HepG2 (cell line): ENCODE measurements around the gene EEFSEC. TPM values are rescaled to one million over a fixed set of nuclear protein-coding genes. Genes with fewer than 3 reads are reported as not detected.

Experiments used
- GABPB1 ChIP-seq: IDR thresholded peaks from 2 replicates; pipeline ENCODE4 v1.6.1; 2016; ENCODE audit warnings: mild to moderate bottlenecking, missing genetic modification reagents, moderate library complexity, missing compliant biosample characterization
- GTF3A ChIP-seq: sonication (generic); formaldehyde crosslinking; conservative IDR thresholded peaks from 2 replicates; pipeline ENCODE4 v1.4.0; 2020; ENCODE audit warnings: mild to moderate bottlenecking, missing genetic modification reagents
- NFIC ChIP-seq: IDR thresholded peaks from 2 replicates; pipeline ENCODE4 v1.6.1; 2012; ENCODE audit warnings: mild to moderate bottlenecking, low read length, inconsistent platforms
- PHF21A ChIP-seq: sonication (generic); formaldehyde crosslinking; IDR thresholded peaks from 2 replicates; pipeline ENCODE4 v1.5.0; 2020; ENCODE audit warnings: mild to moderate bottlenecking, missing genetic modification reagents
- RXRB ChIP-seq: IDR thresholded peaks from 2 replicates; pipeline ENCODE4 v1.6.1; 2016; ENCODE audit warnings: borderline replicate concordance, missing genetic modification reagents, missing compliant biosample characterization
- STAT5B ChIP-seq: sonication (generic); formaldehyde crosslinking; IDR thresholded peaks from 2 replicates; pipeline ENCODE4 v1.4.0; 2020; ENCODE audit warnings: missing genetic modification reagents
- ZHX1 ChIP-seq: sonication (generic); formaldehyde crosslinking; IDR thresholded peaks from 2 replicates; pipeline ENCODE4 v1.8.1; 2022; ENCODE audit warnings: low read depth, mild to moderate bottlenecking, missing genetic modification reagents
- ZKSCAN8 ChIP-seq: IDR thresholded peaks from 2 replicates; pipeline ENCODE4 v1.6.1; 2016; ENCODE audit warnings: borderline replicate concordance, missing genetic modification reagents, missing compliant biosample characterization
- ZNF317 ChIP-seq: sonication (generic); formaldehyde crosslinking; IDR thresholded peaks from 2 replicates; pipeline ENCODE4 v1.5.0; 2020; ENCODE audit warnings: mild to moderate bottlenecking, missing genetic modification reagents
- ZNF430 ChIP-seq: sonication (generic); formaldehyde crosslinking; IDR thresholded peaks from 2 replicates; pipeline ENCODE4 v1.9.0; 2021; ENCODE audit warnings: mild to moderate bottlenecking, missing genetic modification reagents
- polyA plus RNA-seq, 8 experiments: library from polyadenylated mRNA; depleted of rRNA in 3 of 8; stranded (reverse) in 7 of 8; unstranded in 1 of 8; fragments of >200 nt; fragmentation: Illumina TruSeq in 4 of 8; extraction: Trizol in 4 of 8; gene quantifications; 2 replicates each; pipeline versions ENCODE4 v1.2.1 to v1.2.3, GENCODE V29; 2011 to 2016; ENCODE audit warnings: low read depth in 4 of 8, missing spikeins in 1 of 8, mixed read lengths in 1 of 8; ENCODE audit not compliant: insufficient read depth in 1 of 8
- total RNA-seq, 5 experiments: library from RNA; depleted of rRNA; stranded (reverse); fragments of >200 nt; fragmentation: Illumina TruSeq; extraction: Trizol; gene quantifications; 2 replicates each; pipeline ENCODE4 v1.2.3, GENCODE V29; 2016; ENCODE audit warnings: low read depth in 1 of 5
- TF ChIP-seq, protein P1 (sequence below): sonication (generic); formaldehyde crosslinking; IDR thresholded peaks from 2 replicates; pipeline ENCODE4 v1.4.0; 2020; ENCODE audit warnings: missing genetic modification reagents, borderline replicate concordance
- TF ChIP-seq, protein P2 (sequence below): sonication (generic); formaldehyde crosslinking; IDR thresholded peaks from 2 replicates; pipeline ENCODE4 v1.5.1; 2020; ENCODE audit warnings: missing genetic modification reagents, mild to moderate bottlenecking, borderline replicate concordance
- TF ChIP-seq, protein P3 (sequence below): sonication (generic); formaldehyde crosslinking; IDR thresholded peaks from 2 replicates; pipeline ENCODE4 v1.9.0; 2021; ENCODE audit warnings: mild to moderate bottlenecking, missing genetic modification reagents
- TF ChIP-seq, protein P4 (sequence below): sonication (generic); formaldehyde crosslinking; IDR thresholded peaks from 2 replicates; pipeline ENCODE4 v1.5.0; 2020; ENCODE audit warnings: missing genetic modification reagents, mild to moderate bottlenecking, borderline replicate concordance

The EEFSEC gene
- total and polyA plus RNA-seq, 2 of the 13 experiments (the other 11 are each of a cell fraction or from before 2014, with no cell fraction given), result 6.4 to 24.2 TPM

GRCh38 chr3:128153156-128154041 lies at the start of gene EEFSEC (continued):
- TF ChIP-seq, protein P1, sequence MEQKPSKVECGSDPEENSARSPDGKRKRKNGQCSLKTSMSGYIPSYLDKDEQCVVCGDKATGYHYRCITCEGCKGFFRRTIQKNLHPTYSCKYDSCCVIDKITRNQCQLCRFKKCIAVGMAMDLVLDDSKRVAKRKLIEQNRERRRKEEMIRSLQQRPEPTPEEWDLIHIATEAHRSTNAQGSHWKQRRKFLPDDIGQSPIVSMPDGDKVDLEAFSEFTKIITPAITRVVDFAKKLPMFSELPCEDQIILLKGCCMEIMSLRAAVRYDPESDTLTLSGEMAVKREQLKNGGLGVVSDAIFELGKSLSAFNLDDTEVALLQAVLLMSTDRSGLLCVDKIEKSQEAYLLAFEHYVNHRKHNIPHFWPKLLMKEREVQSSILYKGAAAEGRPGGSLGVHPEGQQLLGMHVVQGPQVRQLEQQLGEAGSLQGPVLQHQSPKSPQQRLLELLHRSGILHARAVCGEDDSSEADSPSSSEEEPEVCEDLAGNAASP (CRISPR knock-in tag), result peak; percentile 62
- TF ChIP-seq, protein P2, sequence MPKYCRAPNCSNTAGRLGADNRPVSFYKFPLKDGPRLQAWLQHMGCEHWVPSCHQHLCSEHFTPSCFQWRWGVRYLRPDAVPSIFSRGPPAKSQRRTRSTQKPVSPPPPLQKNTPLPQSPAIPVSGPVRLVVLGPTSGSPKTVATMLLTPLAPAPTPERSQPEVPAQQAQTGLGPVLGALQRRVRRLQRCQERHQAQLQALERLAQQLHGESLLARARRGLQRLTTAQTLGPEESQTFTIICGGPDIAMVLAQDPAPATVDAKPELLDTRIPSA, result peak; percentile 95; the same call in 1 of the 2 replicates
- TF ChIP-seq STAT5B (CRISPR knock-in tag) (peak; percentile 88), GABPB1 (CRISPR knock-in tag) (peak; percentile 98), GTF3A (CRISPR knock-in tag) (peak; percentile 54; the same call in 1 of the 2 replicates), ZHX1 (peak; percentile 70; the same call in 1 of the 2 replicates), NFIC (no peak), ZNF430 (peak; percentile 90; the same call in 1 of the 2 replicates), PHF21A (peak; percentile 83), ZKSCAN8 (CRISPR knock-in tag) (peak; percentile 71; the same call in 1 of the 2 replicates), ZNF317 (0 out of 2 replicates have a peak, but pooled peaks have one; percentile 39), RXRB (CRISPR knock-in tag) (peak; percentile 83)
- TF ChIP-seq, protein P3, sequence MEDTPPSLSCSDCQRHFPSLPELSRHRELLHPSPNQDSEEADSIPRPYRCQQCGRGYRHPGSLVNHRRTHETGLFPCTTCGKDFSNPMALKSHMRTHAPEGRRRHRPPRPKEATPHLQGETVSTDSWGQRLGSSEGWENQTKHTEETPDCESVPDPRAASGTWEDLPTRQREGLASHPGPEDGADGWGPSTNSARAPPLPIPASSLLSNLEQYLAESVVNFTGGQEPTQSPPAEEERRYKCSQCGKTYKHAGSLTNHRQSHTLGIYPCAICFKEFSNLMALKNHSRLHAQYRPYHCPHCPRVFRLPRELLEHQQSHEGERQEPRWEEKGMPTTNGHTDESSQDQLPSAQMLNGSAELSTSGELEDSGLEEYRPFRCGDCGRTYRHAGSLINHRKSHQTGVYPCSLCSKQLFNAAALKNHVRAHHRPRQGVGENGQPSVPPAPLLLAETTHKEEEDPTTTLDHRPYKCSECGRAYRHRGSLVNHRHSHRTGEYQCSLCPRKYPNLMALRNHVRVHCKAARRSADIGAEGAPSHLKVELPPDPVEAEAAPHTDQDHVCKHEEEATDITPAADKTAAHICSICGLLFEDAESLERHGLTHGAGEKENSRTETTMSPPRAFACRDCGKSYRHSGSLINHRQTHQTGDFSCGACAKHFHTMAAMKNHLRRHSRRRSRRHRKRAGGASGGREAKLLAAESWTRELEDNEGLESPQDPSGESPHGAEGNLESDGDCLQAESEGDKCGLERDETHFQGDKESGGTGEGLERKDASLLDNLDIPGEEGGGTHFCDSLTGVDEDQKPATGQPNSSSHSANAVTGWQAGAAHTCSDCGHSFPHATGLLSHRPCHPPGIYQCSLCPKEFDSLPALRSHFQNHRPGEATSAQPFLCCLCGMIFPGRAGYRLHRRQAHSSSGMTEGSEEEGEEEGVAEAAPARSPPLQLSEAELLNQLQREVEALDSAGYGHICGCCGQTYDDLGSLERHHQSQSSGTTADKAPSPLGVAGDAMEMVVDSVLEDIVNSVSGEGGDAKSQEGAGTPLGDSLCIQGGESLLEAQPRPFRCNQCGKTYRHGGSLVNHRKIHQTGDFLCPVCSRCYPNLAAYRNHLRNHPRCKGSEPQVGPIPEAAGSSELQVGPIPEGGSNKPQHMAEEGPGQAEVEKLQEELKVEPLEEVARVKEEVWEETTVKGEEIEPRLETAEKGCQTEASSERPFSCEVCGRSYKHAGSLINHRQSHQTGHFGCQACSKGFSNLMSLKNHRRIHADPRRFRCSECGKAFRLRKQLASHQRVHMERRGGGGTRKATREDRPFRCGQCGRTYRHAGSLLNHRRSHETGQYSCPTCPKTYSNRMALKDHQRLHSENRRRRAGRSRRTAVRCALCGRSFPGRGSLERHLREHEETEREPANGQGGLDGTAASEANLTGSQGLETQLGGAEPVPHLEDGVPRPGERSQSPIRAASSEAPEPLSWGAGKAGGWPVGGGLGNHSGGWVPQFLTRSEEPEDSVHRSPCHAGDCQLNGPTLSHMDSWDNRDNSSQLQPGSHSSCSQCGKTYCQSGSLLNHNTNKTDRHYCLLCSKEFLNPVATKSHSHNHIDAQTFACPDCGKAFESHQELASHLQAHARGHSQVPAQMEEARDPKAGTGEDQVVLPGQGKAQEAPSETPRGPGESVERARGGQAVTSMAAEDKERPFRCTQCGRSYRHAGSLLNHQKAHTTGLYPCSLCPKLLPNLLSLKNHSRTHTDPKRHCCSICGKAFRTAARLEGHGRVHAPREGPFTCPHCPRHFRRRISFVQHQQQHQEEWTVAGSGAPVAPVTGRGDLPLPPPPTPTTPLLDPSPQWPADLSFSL, result no peak
- TF ChIP-seq, protein P4, sequence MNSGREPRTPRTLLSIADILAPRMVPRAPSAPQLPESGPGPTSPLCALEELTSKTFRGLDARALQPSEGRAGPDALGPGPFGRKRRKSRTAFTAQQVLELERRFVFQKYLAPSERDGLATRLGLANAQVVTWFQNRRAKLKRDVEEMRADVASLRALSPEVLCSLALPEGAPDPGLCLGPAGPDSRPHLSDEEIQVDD, result 0 out of 2 replicates have a peak, but pooled peaks have one; percentile 71
